IMR-90 (cell line): ENCODE results near the gene STK17A.

Source experiments
- BHLHE40 ChIP-seq: fragments of 150-350 bp; IDR thresholded peaks from 2 replicates; pipeline ENCODE4 v1.6.1; 2016; ENCODE audit warnings: mild to moderate bottlenecking, low read depth, low read length
- CEBPB ChIP-seq: IDR thresholded peaks from 2 replicates; pipeline ENCODE4 v1.6.1; 2012; ENCODE audit warnings: low read depth, low read length, improper control_type of control experiment
- POLR2A ChIP-seq: IDR thresholded peaks from 2 replicates; pipeline ENCODE4 v1.6.1; 2012; ENCODE audit warnings: mild to moderate bottlenecking, low read depth, low read length
- SMC3 ChIP-seq: fragments of 150-350 bp; IDR thresholded peaks from 2 replicates; pipeline ENCODE4 v1.6.1; 2016; ENCODE audit warnings: low read depth, mild to moderate bottlenecking, antibody characterized with exemption, low read length, moderate library complexity
- TF ChIP-seq, protein P1 (sequence below): conservative IDR thresholded peaks from 2 replicates; pipeline ENCODE4 v1.5.1; 2012; ENCODE audit warnings: mild to moderate bottlenecking, low read depth, low read length, improper control_type of control experiment

DNA sequence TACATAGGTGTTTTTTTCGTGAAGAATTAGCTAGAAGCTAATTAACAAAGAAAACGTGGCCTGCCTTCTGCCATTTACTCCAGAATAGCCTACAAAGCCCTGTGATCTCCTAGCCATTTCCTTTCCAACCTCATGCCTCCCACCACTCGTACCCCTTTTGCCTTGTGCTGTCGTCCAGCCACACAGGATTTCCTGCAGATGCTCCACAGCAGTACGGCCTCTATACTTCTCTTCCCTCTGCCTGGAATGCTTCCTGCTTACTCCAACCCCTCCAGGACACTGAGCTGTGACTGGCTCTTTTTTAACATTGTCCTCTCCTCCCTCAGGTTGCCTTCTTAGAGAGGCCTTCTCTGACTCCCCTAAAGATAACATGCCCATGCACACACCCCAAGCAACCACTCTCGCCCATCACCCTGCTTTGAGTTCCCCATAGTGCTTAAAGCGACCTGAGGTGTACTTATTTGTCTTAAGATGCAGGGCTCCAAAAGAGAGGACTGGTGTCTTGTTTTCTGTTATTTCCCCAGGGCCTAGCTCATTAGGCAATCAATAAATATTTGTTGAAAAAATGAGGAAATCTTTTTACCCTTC, 32.7 kb downstream of the STK17A start:
- no peak for TF ChIP-seq POLR2A
- no peak for TF ChIP-seq SMC3
- TF ChIP-seq, protein P1, sequence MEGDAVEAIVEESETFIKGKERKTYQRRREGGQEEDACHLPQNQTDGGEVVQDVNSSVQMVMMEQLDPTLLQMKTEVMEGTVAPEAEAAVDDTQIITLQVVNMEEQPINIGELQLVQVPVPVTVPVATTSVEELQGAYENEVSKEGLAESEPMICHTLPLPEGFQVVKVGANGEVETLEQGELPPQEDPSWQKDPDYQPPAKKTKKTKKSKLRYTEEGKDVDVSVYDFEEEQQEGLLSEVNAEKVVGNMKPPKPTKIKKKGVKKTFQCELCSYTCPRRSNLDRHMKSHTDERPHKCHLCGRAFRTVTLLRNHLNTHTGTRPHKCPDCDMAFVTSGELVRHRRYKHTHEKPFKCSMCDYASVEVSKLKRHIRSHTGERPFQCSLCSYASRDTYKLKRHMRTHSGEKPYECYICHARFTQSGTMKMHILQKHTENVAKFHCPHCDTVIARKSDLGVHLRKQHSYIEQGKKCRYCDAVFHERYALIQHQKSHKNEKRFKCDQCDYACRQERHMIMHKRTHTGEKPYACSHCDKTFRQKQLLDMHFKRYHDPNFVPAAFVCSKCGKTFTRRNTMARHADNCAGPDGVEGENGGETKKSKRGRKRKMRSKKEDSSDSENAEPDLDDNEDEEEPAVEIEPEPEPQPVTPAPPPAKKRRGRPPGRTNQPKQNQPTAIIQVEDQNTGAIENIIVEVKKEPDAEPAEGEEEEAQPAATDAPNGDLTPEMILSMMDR = no peak
- TF ChIP-seq BHLHE40 = no peak
- no peak for TF ChIP-seq CEBPB
